ENCODE measurements around the gene LHFPL4. TPM values are rescaled to one million over a fixed set of nuclear protein-coding genes. Genes with fewer than 3 reads are reported as not detected.
"Not testable (repeated sequence)": the region's sequence is repeated elsewhere in the genome, so short reads cannot be mapped to it uniquely, and the experiment has no call there.

LHFPL4 gene
- total and polyA plus RNA-seq, 2 donors, result 0.05 TPM; not detected in 1

- 98% methylated on average over 1 of the region's 1 CpG for WGBS
- no peak overlapping the region for H3K4me3 ChIP-seq (ENCODE audit: low read length in 2 of 2)
- H3K9me3 ChIP-seq (ENCODE audit: control insufficient read depth in 2 of 2, insufficient read depth in 1 of 2, low read length in 1 of 2), result no peaks in the 10 kb centered on the region
Measured at GRCh38 chr3:9583792-9584191, 30.2 kb upstream of the LHFPL4 start.

GRCh38 chr3:9583371-9583770 lies 29.7 kb upstream of the LHFPL4 start:
- no peaks in the 10 kb centered on the region for H3K27me3 ChIP-seq (ENCODE audit: control insufficient read depth in 2 of 2, insufficient read depth in 1 of 2, low read length in 1 of 2)
- H3K4me3 ChIP-seq (ENCODE audit: low read length in 2 of 2), result no peak overlapping the region
- no peak for DNase-seq (ENCODE audit: low read depth in 6 of 9, low spot score in 9 of 9)
- H3K36me3 ChIP-seq (ENCODE audit: control insufficient read depth in 2 of 2, insufficient read depth in 2 of 2, low read length in 1 of 2), result no peaks in the 10 kb centered on the region
- no peak overlapping the region for H3K27ac ChIP-seq (ENCODE audit: low read depth in 1 of 2, low read length in 1 of 2)
- 95% methylated on average over 3 of the region's 3 CpGs for WGBS
- no peaks in the 10 kb centered on the region for H3K9me3 ChIP-seq (ENCODE audit: control insufficient read depth in 2 of 2, insufficient read depth in 1 of 2, low read length in 1 of 2)
- H3K4me1 ChIP-seq (ENCODE audit: control insufficient read depth in 2 of 2, insufficient read depth in 2 of 2, low read length in 2 of 2), result no peaks in the 10 kb centered on the region

More at GRCh38 chr3:9583792-9584191, 30.2 kb upstream of the LHFPL4 start:
- no peak for DNase-seq (ENCODE audit: low read depth in 6 of 9, low spot score in 9 of 9)
- H3K27ac ChIP-seq (ENCODE audit: low read depth in 1 of 2, low read length in 1 of 2), result no peak overlapping the region
- no peaks in the 10 kb centered on the region for H3K27me3 ChIP-seq (ENCODE audit: control insufficient read depth in 2 of 2, insufficient read depth in 1 of 2, low read length in 1 of 2)
- no peaks in the 10 kb centered on the region for H3K4me1 ChIP-seq (ENCODE audit: control insufficient read depth in 2 of 2, insufficient read depth in 2 of 2, low read length in 2 of 2)
- no peaks in the 10 kb centered on the region for H3K36me3 ChIP-seq (ENCODE audit: control insufficient read depth in 2 of 2, insufficient read depth in 2 of 2, low read length in 1 of 2)

DNA sequence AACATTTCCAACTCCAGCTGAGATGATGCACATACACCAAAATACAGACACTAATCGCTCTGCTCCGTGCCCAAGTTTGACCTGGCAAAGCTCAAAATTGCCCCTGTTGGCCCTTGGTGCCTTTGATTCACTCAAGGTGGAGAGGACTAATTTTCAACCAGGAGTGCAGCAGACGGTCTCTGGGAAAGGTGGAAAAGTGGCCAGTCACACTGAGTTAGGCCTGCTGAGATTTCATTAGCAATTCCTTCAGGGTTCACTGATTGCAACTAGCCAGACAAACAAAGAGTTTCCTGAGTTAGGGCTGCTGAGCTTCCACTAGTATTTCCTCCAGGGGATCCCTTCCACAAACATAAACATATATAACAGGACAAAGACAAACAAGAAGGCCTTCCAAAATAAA lies 28.7 kb upstream of the LHFPL4 start:
- no peak overlapping the region for H3K4me3 ChIP-seq (ENCODE audit: low read length in 2 of 2)
- H3K27me3 ChIP-seq (ENCODE audit: control insufficient read depth in 2 of 2, insufficient read depth in 1 of 2, low read length in 1 of 2), result no peaks in the 10 kb centered on the region
- DNase-seq (ENCODE audit: low read depth in 6 of 9, low spot score in 9 of 9), result no peak
- H3K9me3 ChIP-seq (ENCODE audit: control insufficient read depth in 2 of 2, insufficient read depth in 1 of 2, low read length in 1 of 2), result no peaks in the 10 kb centered on the region
- H3K4me1 ChIP-seq (ENCODE audit: control insufficient read depth in 2 of 2, insufficient read depth in 2 of 2, low read length in 2 of 2), result no peaks in the 10 kb centered on the region
- H3K27ac ChIP-seq (ENCODE audit: low read depth in 1 of 2, low read length in 1 of 2), result no peak overlapping the region
- WGBS, result 85% methylated on average over 3 of the region's 3 CpGs
- no peaks in the 10 kb centered on the region for H3K36me3 ChIP-seq (ENCODE audit: control insufficient read depth in 2 of 2, insufficient read depth in 2 of 2, low read length in 1 of 2)

- no peak for DNase-seq (ENCODE audit: low read depth in 6 of 9, low spot score in 9 of 9)
Measured at GRCh38 chr3:9581742-9582141, 28.1 kb upstream of the LHFPL4 start.

DNA sequence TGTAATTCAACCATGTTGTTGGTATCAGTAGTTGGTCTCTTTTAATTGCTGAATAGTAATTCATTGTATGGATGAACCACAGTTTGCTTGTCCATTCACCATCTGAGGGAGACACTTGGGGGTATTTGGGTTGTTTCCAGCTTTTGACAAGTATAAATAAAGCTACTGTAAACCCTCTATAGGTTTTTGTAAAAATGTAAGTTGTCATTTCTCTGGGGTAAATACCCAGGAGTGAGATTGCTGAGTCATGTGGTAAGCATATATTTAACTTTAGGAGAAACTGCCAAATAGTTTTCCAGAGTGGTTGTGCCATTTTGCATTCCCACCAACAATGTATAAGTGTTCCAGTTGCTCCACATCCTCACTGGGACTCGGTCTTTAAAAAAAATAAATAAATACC lies 15.4 kb upstream of the LHFPL4 start:
- Histone ChIP-seq H3K9me3 (ENCODE audit: control insufficient read depth in 2 of 2, insufficient read depth in 1 of 2, low read length in 1 of 2) (no peaks in the 10 kb centered on the region), H3K4me3 (ENCODE audit: low read length in 2 of 2) (no peak overlapping the region), H3K4me1 (ENCODE audit: control insufficient read depth in 2 of 2, insufficient read depth in 2 of 2, low read length in 2 of 2) (no peaks in the 10 kb centered on the region), H3K27ac (ENCODE audit: low read depth in 1 of 2, low read length in 1 of 2) (no peak overlapping the region), H3K27me3 (ENCODE audit: control insufficient read depth in 2 of 2, insufficient read depth in 1 of 2, low read length in 1 of 2) (no peaks in the 10 kb centered on the region), H3K36me3 (ENCODE audit: control insufficient read depth in 2 of 2, insufficient read depth in 2 of 2, low read length in 1 of 2) (no peaks in the 10 kb centered on the region)
- no peak for DNase-seq (ENCODE audit: low read depth in 6 of 9, low spot score in 9 of 9)
- 94% methylated on average over 1 of the region's 1 CpG for whole genome bisulfite sequencing

More at GRCh38 chr3:9581742-9582141, 28.1 kb upstream of the LHFPL4 start:
- no peaks in the 10 kb centered on the region for H3K9me3 ChIP-seq (ENCODE audit: control insufficient read depth in 2 of 2, insufficient read depth in 1 of 2, low read length in 1 of 2)
- no peaks in the 10 kb centered on the region for H3K36me3 ChIP-seq (ENCODE audit: control insufficient read depth in 2 of 2, insufficient read depth in 2 of 2, low read length in 1 of 2)
- no peak overlapping the region for H3K27ac ChIP-seq (ENCODE audit: low read depth in 1 of 2, low read length in 1 of 2)
- H3K4me1 ChIP-seq (ENCODE audit: control insufficient read depth in 2 of 2, insufficient read depth in 2 of 2, low read length in 2 of 2), result no peaks in the 10 kb centered on the region
- 74% methylated on average over 2 of the region's 2 CpGs for WGBS
- H3K27me3 ChIP-seq (ENCODE audit: control insufficient read depth in 2 of 2, insufficient read depth in 1 of 2, low read length in 1 of 2), result no peaks in the 10 kb centered on the region
- no peak overlapping the region for H3K4me3 ChIP-seq (ENCODE audit: low read length in 2 of 2)

DNA sequence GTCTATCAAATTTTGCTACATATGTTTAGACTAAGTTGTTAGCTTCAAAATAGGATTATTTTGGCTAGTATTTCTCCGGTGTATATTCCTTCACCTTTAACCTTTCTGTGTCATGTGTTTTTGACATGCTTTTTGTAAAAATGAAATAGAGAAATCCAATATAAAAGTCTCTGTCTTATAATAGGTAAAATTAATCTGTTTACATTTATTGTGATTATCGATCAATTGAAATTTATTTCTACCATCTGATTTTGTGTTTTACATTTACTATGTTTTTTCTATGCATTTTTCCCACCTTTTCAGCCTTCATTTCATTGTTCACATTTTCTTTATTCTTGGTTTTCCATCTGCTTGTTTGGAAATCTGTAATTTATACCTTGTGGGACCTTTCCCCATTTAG lies 11.7 kb upstream of the LHFPL4 start:
- no peak overlapping the region for H3K4me3 ChIP-seq (ENCODE audit: low read length in 2 of 2)
- 97% methylated on average over 2 of the region's 2 CpGs for whole genome bisulfite sequencing
- no peaks in the 10 kb centered on the region for H3K27me3 ChIP-seq (ENCODE audit: control insufficient read depth in 2 of 2, insufficient read depth in 1 of 2, low read length in 1 of 2)
- H3K27ac ChIP-seq (ENCODE audit: low read depth in 1 of 2, low read length in 1 of 2), result no peak overlapping the region
- H3K36me3 ChIP-seq (ENCODE audit: control insufficient read depth in 2 of 2, insufficient read depth in 2 of 2, low read length in 1 of 2), result no peaks in the 10 kb centered on the region
- no peaks in the 10 kb centered on the region for H3K4me1 ChIP-seq (ENCODE audit: control insufficient read depth in 2 of 2, insufficient read depth in 2 of 2, low read length in 2 of 2)
- no peaks in the 10 kb centered on the region for H3K9me3 ChIP-seq (ENCODE audit: control insufficient read depth in 2 of 2, insufficient read depth in 1 of 2, low read length in 1 of 2)
- DNase-seq (ENCODE audit: low read depth in 6 of 9, low spot score in 9 of 9), result no peak

GRCh38 chr3:9563851-9564250 lies 10.2 kb upstream of the LHFPL4 start:
- 90% methylated on average over 5 of the region's 5 CpGs for WGBS
- H3K36me3 ChIP-seq (ENCODE audit: control insufficient read depth in 2 of 2, insufficient read depth in 2 of 2, low read length in 1 of 2), result no peaks in the 10 kb centered on the region
- no peak overlapping the region for H3K4me3 ChIP-seq (ENCODE audit: low read length in 2 of 2)
- DNase-seq (ENCODE audit: low read depth in 6 of 9, low spot score in 9 of 9), result no peak
- no peaks in the 10 kb centered on the region for H3K4me1 ChIP-seq (ENCODE audit: control insufficient read depth in 2 of 2, insufficient read depth in 2 of 2, low read length in 2 of 2)
- H3K27ac ChIP-seq (ENCODE audit: low read depth in 1 of 2, low read length in 1 of 2), result no peak overlapping the region
- no peaks in the 10 kb centered on the region for H3K27me3 ChIP-seq (ENCODE audit: control insufficient read depth in 2 of 2, insufficient read depth in 1 of 2, low read length in 1 of 2)
- no peaks in the 10 kb centered on the region for H3K9me3 ChIP-seq (ENCODE audit: control insufficient read depth in 2 of 2, insufficient read depth in 1 of 2, low read length in 1 of 2)

- not testable (repeated sequence) for H3K9me3 ChIP-seq (ENCODE audit: control insufficient read depth in 2 of 2, insufficient read depth in 1 of 2, low read length in 1 of 2); H3K27me3 ChIP-seq (ENCODE audit: control insufficient read depth in 2 of 2, insufficient read depth in 1 of 2, low read length in 1 of 2); DNase-seq (ENCODE audit: low read depth in 6 of 9, low spot score in 9 of 9); H3K4me1 ChIP-seq (ENCODE audit: control insufficient read depth in 2 of 2, insufficient read depth in 2 of 2, low read length in 2 of 2); H3K27ac ChIP-seq (ENCODE audit: low read depth in 1 of 2, low read length in 1 of 2); H3K4me3 ChIP-seq (ENCODE audit: low read length in 2 of 2); H3K36me3 ChIP-seq (ENCODE audit: control insufficient read depth in 2 of 2, insufficient read depth in 2 of 2, low read length in 1 of 2)
- 97% methylated on average over 24 of the region's 24 CpGs for WGBS
Measured at GRCh38 chr3:9560056-9560455, 6.4 kb upstream of the LHFPL4 start.

GRCh38 chr3:9553948-9554513 lies 409 bp upstream of the LHFPL4 start:
- no peaks in the 10 kb centered on the region for H3K4me1 ChIP-seq (ENCODE audit: control insufficient read depth in 2 of 2, insufficient read depth in 2 of 2, low read length in 2 of 2)
- no peaks in the 10 kb centered on the region for H3K36me3 ChIP-seq (ENCODE audit: control insufficient read depth in 2 of 2, insufficient read depth in 2 of 2, low read length in 1 of 2)
- WGBS, result 34% methylated on average over 12 of the region's 12 CpGs
- no peak overlapping the region for H3K27ac ChIP-seq (ENCODE audit: low read depth in 1 of 2, low read length in 1 of 2)
- DNase-seq (ENCODE audit: low read depth in 6 of 9, low spot score in 9 of 9), result no peak
- H3K27me3 ChIP-seq (ENCODE audit: control insufficient read depth in 2 of 2, insufficient read depth in 1 of 2, low read length in 1 of 2), result peaks cover 37 to 39% of the 10 kb centered on the region in 2 donors
- H3K4me3 ChIP-seq (ENCODE audit: low read length in 2 of 2), result no peak overlapping the region
- peaks cover 0 to 5% of the 10 kb centered on the region in 2 donors for H3K9me3 ChIP-seq (ENCODE audit: control insufficient read depth in 2 of 2, insufficient read depth in 1 of 2, low read length in 1 of 2)

All from thymus (tissue), 11 donors.